Measurements from ENCODE around the gene AJAP1. TPM values are rescaled to one million over a fixed set of nuclear protein-coding genes. Genes with fewer than 3 reads are reported as not detected.

AJAP1 gene
- polyA plus RNA-seq, 1 of the 3 experiments (the other 2 are of a cell fraction) = not detected

GRCh38 chr1:4755301-4755845 lies 101.0 kb downstream of the AJAP1 start:
- peak; percentile 60 for DNase-seq
- TF ChIP-seq RAD21 (IDR thresholded peaks at IDR 0.05; ENCODE audit: low read length) (no peak), FOSL2 (IDR thresholded peaks at IDR 0.05; ENCODE audit: borderline replicate concordance, low read depth) (no peak), GATA2 (CRISPR knock-in tag; IDR thresholded peaks at IDR 0.05) (0 out of 2 replicates have a peak, but pooled peaks have one; percentile 57), TCF12 (IDR thresholded peaks at IDR 0.05) (no peak)
- no peak overlapping the region for H2AFZ ChIP-seq (ENCODE audit: low read depth)
- ChIA-PET POLR2A (no interaction called here), CTCF (no interaction called here)
- H3K36me3 ChIP-seq (replicated peaks in 1 of 2; ENCODE audit: control insufficient read depth in 1 of 2, insufficient read depth in 2 of 2, low read length in 1 of 2) = no peaks in the 10 kb centered on the region
- no peak overlapping the region for H3K9ac ChIP-seq
- no peak overlapping the region for H3K4me3 ChIP-seq (ENCODE audit: low read depth in 2 of 2, low read length in 1 of 2)
- H3K4me2 ChIP-seq = no peak overlapping the region
- H3K4me1 ChIP-seq (ENCODE audit: control insufficient read depth in 1 of 2, insufficient read depth in 2 of 2, low read depth in 1 of 2, low read length in 1 of 2) = no peaks in the 10 kb centered on the region; a peak in 1 of 4 replicates
- H3K27ac ChIP-seq (ENCODE audit: low read depth in 2 of 2, low read length in 1 of 2) = no peak overlapping the region
- no peaks in the 10 kb centered on the region for H3K79me2 ChIP-seq (ENCODE audit: insufficient read depth)
- H4K20me1 ChIP-seq (ENCODE audit: insufficient read depth) = no peaks in the 10 kb centered on the region
- WGBS (ENCODE audit: low lambda C conversion rate) = 11% methylated on average over 8 of the region's 8 CpGs
- no peaks in the 10 kb centered on the region for H3F3A ChIP-seq (replicated peaks; ENCODE audit: insufficient read depth)
- no peaks in the 10 kb centered on the region for H3K9me3 ChIP-seq
- H3K9me2 ChIP-seq = no peaks in the 10 kb centered on the region
- no peaks in the 10 kb centered on the region for H3K27me3 ChIP-seq (ENCODE audit: insufficient read depth)

- H3K9ac ChIP-seq = no peak overlapping the region
- H3K27ac ChIP-seq (ENCODE audit: low read depth in 2 of 2, low read length in 1 of 2) = no peak overlapping the region
- H4K20me1 ChIP-seq (ENCODE audit: insufficient read depth) = no peaks in the 10 kb centered on the region
- WGBS (ENCODE audit: low lambda C conversion rate) = 51% methylated on average over 6 of the region's 8 CpGs
- no peaks in the 10 kb centered on the region; a peak in 1 of 4 replicates for H3K4me1 ChIP-seq (ENCODE audit: control insufficient read depth in 1 of 2, insufficient read depth in 2 of 2, low read depth in 1 of 2, low read length in 1 of 2)
- no peaks in the 10 kb centered on the region for H3K9me3 ChIP-seq
- TF ChIP-seq CTCF (IDR thresholded peaks at IDR 0.05) (no peak), MXI1 (IDR thresholded peaks at IDR 0.05; ENCODE audit: low read depth, low read length) (no peak), GABPA (IDR thresholded peaks at IDR 0.05; ENCODE audit: low read depth) (no peak), FOXJ3 (CRISPR knock-in tag; IDR thresholded peaks at IDR 0.05) (no peak), JUND (IDR thresholded peaks at IDR 0.05) (no peak), TAF1 (IDR thresholded peaks at IDR 0.05; ENCODE audit: borderline replicate concordance, low read depth, low read length) (no peak), IRF3 (IDR thresholded peaks at IDR 0.05; ENCODE audit: low read depth, low read length) (no peak), FOSL2 (IDR thresholded peaks at IDR 0.05; ENCODE audit: borderline replicate concordance, low read depth) (no peak), TCF12 (IDR thresholded peaks at IDR 0.05) (no peak), EP300 (IDR thresholded peaks at IDR 0.05; ENCODE audit: borderline replicate concordance in 1 of 2, low read depth in 1 of 2, low read length in 1 of 2) (no peak), RCOR1 (IDR thresholded peaks at IDR 0.05; ENCODE audit: low read length) (no peak)
- no peaks in the 10 kb centered on the region for H3K79me2 ChIP-seq (ENCODE audit: insufficient read depth)
- H3K4me3 ChIP-seq (ENCODE audit: low read depth in 2 of 2, low read length in 1 of 2) = no peak overlapping the region
- H3K27me3 ChIP-seq (ENCODE audit: insufficient read depth) = no peaks in the 10 kb centered on the region
- H3K9me2 ChIP-seq = no peaks in the 10 kb centered on the region
- no peak overlapping the region for H3K4me2 ChIP-seq
- H3F3A ChIP-seq (replicated peaks; ENCODE audit: insufficient read depth) = no peaks in the 10 kb centered on the region
- ChIA-PET POLR2A (no interaction called here), CTCF (no interaction called here)
- H3K36me3 ChIP-seq (replicated peaks in 1 of 2; ENCODE audit: control insufficient read depth in 1 of 2, insufficient read depth in 2 of 2, low read length in 1 of 2) = no peaks in the 10 kb centered on the region
- DNase-seq = no peak
- H2AFZ ChIP-seq (ENCODE audit: low read depth) = no peak overlapping the region
Observed at GRCh38 chr1:4755864-4756504, 101.6 kb downstream of the AJAP1 start.

Data from SK-N-SH (cell line).